SK-N-SH (cell line): Measurements from ENCODE around the gene FAM78A. TPM values are rescaled to one million over a fixed set of nuclear protein-coding genes. Genes with fewer than 3 reads are reported as not detected.
"Not testable (repeated sequence)": the region's sequence is repeated elsewhere in the genome, so short reads cannot be mapped to it uniquely, and the experiment has no call there.

ENCODE experiments used
- CTCF ChIA-PET: fragments of 300-600, 350-600 bp; formaldehyde crosslinking; extraction: SDS; loops from one replicate; lab custom pipeline; 2021; lab: Yijun Ruan, JAX
- POLR2A ChIA-PET: fragments of 350-600 bp; sonication (Branson Sonifier 250); formaldehyde crosslinking; extraction: SDS; loops from one replicate; lab custom pipeline; 2020; ENCODE audit warnings: antibody characterized with exemption, inconsistent platforms; lab: Yijun Ruan, JAX
- DNase-seq: peaks from one replicate; pipeline ENCODE4 v3.0.0; 2012
- H2AFZ ChIP-seq: fragments of 200-600 bp; sonication (generic); 2 replicates; pipeline ENCODE4 v1.8.1; 2016; ENCODE audit warnings: antibody characterized with exemption, mild to moderate bottlenecking, low read depth
- H3F3A ChIP-seq: fragments of 200-600 bp; sonication (generic); replicated peaks from 2 replicates; pipeline ENCODE3; 2016; ENCODE audit warnings: antibody characterized with exemption, mild to moderate bottlenecking; ENCODE audit not compliant: insufficient read depth
- H3K27ac ChIP-seq, 2 experiments: fragments of 200-500 bp in 1 of 2; fragments of 200-600 bp in 1 of 2; sonication (Bioruptor generic) in 1 of 2; sonication (generic), shearing (Covaris generic) in 1 of 2; 2 replicates each; pipeline versions ENCODE4 v1.5.1 to v1.6.1; 2014 to 2016; ENCODE audit warnings: low read depth in 2 of 2, inconsistent platforms in 1 of 2, low read length in 1 of 2, mild to moderate bottlenecking in 1 of 2, mixed read lengths in 1 of 2
- H3K27me3 ChIP-seq: fragments of 200-600 bp; sonication (generic), shearing (Covaris generic); 2 replicates; pipeline ENCODE4 v1.6.1; 2016; ENCODE audit warnings: mixed run types; ENCODE audit not compliant: insufficient read depth
- H3K36me3 ChIP-seq, 2 experiments: fragments of 200-500 bp in 1 of 2; fragments of 200-600 bp in 1 of 2; sonication (Bioruptor generic) in 1 of 2; sonication (generic) in 1 of 2; replicated peaks in 1 of 2; 2 replicates each; pipeline versions ENCODE3 to v1.5.1; 2014 to 2016; ENCODE audit warnings: low read length in 1 of 2, mild to moderate bottlenecking in 1 of 2; ENCODE audit not compliant: insufficient read depth in 2 of 2, control insufficient read depth in 1 of 2
- H3K4me1 ChIP-seq, 2 experiments: fragments of 200-500 bp in 1 of 2; fragments of 200-600 bp in 1 of 2; sonication (Bioruptor generic) in 1 of 2; sonication (generic), shearing (Covaris generic) in 1 of 2; 2 replicates each; pipeline versions ENCODE4 v1.5.1 to v1.6.1; 2014 to 2016; ENCODE audit warnings: low read depth in 1 of 2, low read length in 1 of 2, mixed run types in 1 of 2; ENCODE audit not compliant: insufficient read depth in 2 of 2, control insufficient read depth in 1 of 2
- H3K4me2 ChIP-seq: fragments of 200-600 bp; sonication (generic), shearing (Covaris generic); 2 replicates; pipeline ENCODE4 v1.6.1; 2017; ENCODE audit warnings: mixed run types
- H3K4me3 ChIP-seq, 2 experiments: fragments of 200-500 bp in 1 of 2; fragments of 200-600 bp in 1 of 2; sonication (Bioruptor generic) in 1 of 2; sonication (generic), shearing (Covaris generic) in 1 of 2; 2 replicates each; pipeline versions ENCODE4 v1.5.1 to v1.8.1; 2014 to 2016; ENCODE audit warnings: low read depth in 2 of 2, inconsistent platforms in 1 of 2, low read length in 1 of 2, mild to moderate bottlenecking in 1 of 2, mixed read lengths in 1 of 2, moderate library complexity in 1 of 2
- H3K79me2 ChIP-seq: fragments of 200-600 bp; sonication (generic); 2 replicates; pipeline ENCODE4 v1.8.1; 2017; ENCODE audit warnings: mild to moderate bottlenecking; ENCODE audit not compliant: insufficient read depth
- H3K9ac ChIP-seq: fragments of 200-600 bp; sonication (generic); 2 replicates; pipeline ENCODE4 v1.6.1; 2017; ENCODE audit warnings: mixed run types
- H3K9me2 ChIP-seq: fragments of 200-600 bp; sonication (generic); 2 replicates; pipeline ENCODE4 v1.6.1; 2017; ENCODE audit warnings: mixed run types
- H3K9me3 ChIP-seq: fragments of 200-600 bp; sonication (generic); 2 replicates; pipeline ENCODE4 v1.6.1; 2017; ENCODE audit warnings: mixed run types, mild to moderate bottlenecking, moderate library complexity
- H4K20me1 ChIP-seq: fragments of 200-600 bp; sonication (generic); 2 replicates; pipeline ENCODE4 v1.6.1; 2017; ENCODE audit warnings: mild to moderate bottlenecking, mixed run types; ENCODE audit not compliant: insufficient read depth
- FOSL2 ChIP-seq: IDR thresholded peaks from 2 replicates; pipeline ENCODE4 v1.4.0; 2012; ENCODE audit warnings: low read depth, mild to moderate bottlenecking, moderate library complexity, borderline replicate concordance
- FOXM1 ChIP-seq: IDR thresholded peaks from 2 replicates; pipeline ENCODE4 v1.4.0; 2012; ENCODE audit warnings: low read depth, mild to moderate bottlenecking
- MEF2A ChIP-seq: IDR thresholded peaks from 2 replicates; pipeline ENCODE4 v1.4.0; 2012; ENCODE audit warnings: low read depth, borderline replicate concordance
- NFIC ChIP-seq: IDR thresholded peaks from 2 replicates; pipeline ENCODE4 v1.4.0; 2012; ENCODE audit warnings: borderline replicate concordance
- NRF1 ChIP-seq: IDR thresholded peaks from 2 replicates; pipeline ENCODE4 v1.6.1; 2012; ENCODE audit warnings: low read depth, mild to moderate bottlenecking, low read length
- RAD21 ChIP-seq: IDR thresholded peaks from 2 replicates; pipeline ENCODE4 v1.6.1; 2012; ENCODE audit warnings: mild to moderate bottlenecking, low read length
- RCOR1 ChIP-seq: fragments of 150-350 bp; IDR thresholded peaks from 2 replicates; pipeline ENCODE4 v1.6.1; 2017; ENCODE audit warnings: antibody characterized with exemption, low read length
- RFX5 ChIP-seq: IDR thresholded peaks from 2 replicates; pipeline ENCODE4 v1.6.1; 2012; ENCODE audit warnings: mild to moderate bottlenecking, improper control_type of control experiment, low read length
- SMC3 ChIP-seq: IDR thresholded peaks from 2 replicates; pipeline ENCODE4 v1.6.1; 2012; ENCODE audit warnings: low read depth, low read length, improper control_type of control experiment
- TAF1 ChIP-seq: IDR thresholded peaks from 2 replicates; pipeline ENCODE4 v1.6.1; 2012; ENCODE audit warnings: low read depth, mild to moderate bottlenecking, low read length, moderate library complexity, borderline replicate concordance
- TCF12 ChIP-seq: IDR thresholded peaks from 2 replicates; pipeline ENCODE4 v1.4.0; 2012
- TEAD4 ChIP-seq: IDR thresholded peaks from 2 replicates; pipeline ENCODE4 v1.4.0; 2012; ENCODE audit warnings: mild to moderate bottlenecking, borderline replicate concordance; ENCODE audit not compliant: insufficient read depth
- YY1 ChIP-seq: IDR thresholded peaks from 2 replicates; pipeline ENCODE4 v1.4.0; 2012; ENCODE audit warnings: low read depth, mild to moderate bottlenecking
- WGBS: methylation state at CpG from one replicate; pipeline ENCODE4 v1.1.6; 2017; ENCODE audit warnings: low lambda C conversion rate; 5-methylcytosine and 5-hydroxymethylcytosine counted together
- polyA plus RNA-seq, 3 experiments: library from polyadenylated mRNA; depleted of rRNA; stranded (reverse); fragments of >200 nt; gene quantifications; 2 replicates each; pipeline ENCODE4 v1.2.3, GENCODE V29; 2012
- TF ChIP-seq, protein P1 (sequence below): IDR thresholded peaks from 2 replicates; pipeline ENCODE4 v1.4.0; 2012; ENCODE audit warnings: low read depth, borderline replicate concordance
- TF ChIP-seq, protein P2 (sequence below): IDR thresholded peaks from 2 replicates; pipeline ENCODE4; 2012

FAM78A gene
- polyA plus RNA-seq, 1 of the 3 experiments (the other 2 are of a cell fraction), result 1.0 TPM

DNA sequence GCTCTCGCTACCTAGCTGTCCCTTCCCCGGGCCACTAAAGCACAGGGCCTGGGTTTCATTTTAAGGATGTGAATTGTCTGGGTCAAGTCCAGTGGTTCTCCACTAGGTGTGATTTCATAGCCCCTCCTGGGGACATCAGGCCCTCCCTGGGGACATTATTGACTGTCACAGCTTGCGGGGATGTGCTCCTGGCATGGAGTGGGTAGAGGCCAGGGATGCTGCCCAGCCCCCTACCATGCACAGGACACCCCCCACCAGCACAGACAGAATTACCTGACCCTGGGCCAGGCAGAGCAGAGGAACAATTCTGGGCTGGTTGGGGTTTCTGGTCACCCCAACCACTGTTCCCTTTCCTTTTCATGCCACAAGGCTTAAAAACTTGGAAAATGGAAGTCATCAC lies 4.1 kb downstream of the FAM78A start:
- POLR2A ChIA-PET, result no interaction called here
- no peaks in the 10 kb centered on the region for H3K9me3 ChIP-seq
- TF ChIP-seq NFIC, result no peak
- TF ChIP-seq TCF12, result no peak
- no peak for TF ChIP-seq FOXM1
- TF ChIP-seq, all 33 proteins: peak for 0
- Histone ChIP-seq H3K4me1 (no peaks in the 10 kb centered on the region; a peak in 1 of 4 replicates), H3K9me2 (no peaks in the 10 kb centered on the region), H3K9ac (no peak overlapping the region), H3K79me2 (no peaks in the 10 kb centered on the region), H2AFZ (no peak overlapping the region), H3K4me2 (no peak overlapping the region), H3K4me3 (no peak overlapping the region), H3K27me3 (no peaks in the 10 kb centered on the region), H3F3A (no peaks in the 10 kb centered on the region), H3K36me3 (no peaks in the 10 kb centered on the region), H4K20me1 (no peaks in the 10 kb centered on the region), H3K27ac (no peak overlapping the region)
- CTCF ChIA-PET, result interaction anchor here (0.6 to 1.2 kb wide), 2 partner anchors 64 to 317 kb away, joined by 3 to 4 read pairs; no protein-coding TSS in a partner anchor
- 100% methylated on average over 3 of the region's 3 CpGs for WGBS
- no peak for DNase-seq

DNA sequence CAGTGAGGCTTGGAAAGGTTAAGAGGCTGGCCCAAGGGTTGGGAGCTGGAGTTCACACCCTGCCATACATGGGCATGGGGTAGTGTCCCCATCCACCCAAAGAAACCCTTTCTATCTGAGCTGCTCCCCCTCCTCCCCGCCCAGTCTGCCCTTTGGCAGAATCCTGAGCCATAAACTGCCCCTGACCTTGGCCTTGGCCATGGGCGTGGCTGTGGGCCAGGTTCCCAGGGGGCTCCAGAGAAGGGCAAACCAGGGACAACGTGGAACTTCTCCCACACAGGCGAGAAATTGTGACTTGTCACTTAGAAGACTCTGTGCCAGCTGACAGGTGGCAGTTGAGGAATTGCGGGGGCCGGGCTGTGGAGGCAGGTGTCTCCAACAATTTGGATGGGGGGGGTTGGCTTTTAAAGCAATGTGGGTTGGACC lies 4.8 kb downstream of the FAM78A start:
- DNase-seq, result no peak
- no peak overlapping the region for H3K4me3 ChIP-seq
- H3K4me1 ChIP-seq, result no peaks in the 10 kb centered on the region; a peak in 1 of 4 replicates
- H3K9me2 ChIP-seq, result no peaks in the 10 kb centered on the region
- POLR2A ChIA-PET, result no interaction called here
- H3K79me2 ChIP-seq, result no peaks in the 10 kb centered on the region
- no peak overlapping the region for H3K27ac ChIP-seq
- TF ChIP-seq RCOR1 (no peak), TAF1 (no peak), FOSL2 (no peak), RFX5 (no peak), MEF2A (no peak), NRF1 (no peak), FOXM1 (no peak), YY1 (no peak), RAD21 (no peak), SMC3 (no peak), TEAD4 (no peak)
- TF ChIP-seq, protein P1, sequence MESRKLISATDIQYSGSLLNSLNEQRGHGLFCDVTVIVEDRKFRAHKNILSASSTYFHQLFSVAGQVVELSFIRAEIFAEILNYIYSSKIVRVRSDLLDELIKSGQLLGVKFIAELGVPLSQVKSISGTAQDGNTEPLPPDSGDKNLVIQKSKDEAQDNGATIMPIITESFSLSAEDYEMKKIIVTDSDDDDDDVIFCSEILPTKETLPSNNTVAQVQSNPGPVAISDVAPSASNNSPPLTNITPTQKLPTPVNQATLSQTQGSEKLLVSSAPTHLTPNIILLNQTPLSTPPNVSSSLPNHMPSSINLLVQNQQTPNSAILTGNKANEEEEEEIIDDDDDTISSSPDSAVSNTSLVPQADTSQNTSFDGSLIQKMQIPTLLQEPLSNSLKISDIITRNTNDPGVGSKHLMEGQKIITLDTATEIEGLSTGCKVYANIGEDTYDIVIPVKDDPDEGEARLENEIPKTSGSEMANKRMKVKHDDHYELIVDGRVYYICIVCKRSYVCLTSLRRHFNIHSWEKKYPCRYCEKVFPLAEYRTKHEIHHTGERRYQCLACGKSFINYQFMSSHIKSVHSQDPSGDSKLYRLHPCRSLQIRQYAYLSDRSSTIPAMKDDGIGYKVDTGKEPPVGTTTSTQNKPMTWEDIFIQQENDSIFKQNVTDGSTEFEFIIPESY, result no peak
- TF ChIP-seq, protein P2, sequence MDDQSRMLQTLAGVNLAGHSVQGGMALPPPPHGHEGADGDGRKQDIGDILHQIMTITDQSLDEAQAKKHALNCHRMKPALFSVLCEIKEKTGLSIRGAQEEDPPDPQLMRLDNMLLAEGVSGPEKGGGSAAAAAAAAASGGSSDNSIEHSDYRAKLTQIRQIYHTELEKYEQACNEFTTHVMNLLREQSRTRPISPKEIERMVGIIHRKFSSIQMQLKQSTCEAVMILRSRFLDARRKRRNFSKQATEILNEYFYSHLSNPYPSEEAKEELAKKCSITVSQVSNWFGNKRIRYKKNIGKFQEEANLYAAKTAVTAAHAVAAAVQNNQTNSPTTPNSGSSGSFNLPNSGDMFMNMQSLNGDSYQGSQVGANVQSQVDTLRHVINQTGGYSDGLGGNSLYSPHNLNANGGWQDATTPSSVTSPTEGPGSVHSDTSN, result no peak
- TF ChIP-seq, all 33 proteins: peak for 0
- Histone ChIP-seq H4K20me1 (no peaks in the 10 kb centered on the region), H3K9ac (no peak overlapping the region), H3K36me3 (no peaks in the 10 kb centered on the region), H3K4me2 (no peak overlapping the region), H3K9me3 (no peaks in the 10 kb centered on the region), H2AFZ (no peak overlapping the region), H3F3A (no peaks in the 10 kb centered on the region), H3K27me3 (no peaks in the 10 kb centered on the region)
- CTCF ChIA-PET, result interaction anchor here (1.2 kb wide), 1 partner anchor 65 kb away, joined by 3 read pairs; no protein-coding TSS in a partner anchor
- WGBS, result 81% methylated on average over 6 of the region's 6 CpGs

DNA sequence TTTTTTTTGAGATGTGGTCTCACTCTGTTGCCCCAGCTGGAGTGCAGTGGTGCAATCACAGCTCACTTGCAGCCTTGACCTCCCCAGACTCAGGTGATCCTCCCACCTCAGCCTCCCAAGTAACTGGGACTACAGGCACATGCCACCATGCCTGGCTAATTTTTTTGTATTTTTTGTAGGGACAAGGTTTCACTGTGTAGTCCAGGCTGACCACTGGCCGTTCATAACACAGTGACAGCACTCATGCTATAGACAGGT lies 5.4 kb downstream of the FAM78A start:
- H2AFZ ChIP-seq, H3K4me3 ChIP-seq, POLR2A ChIA-PET, H3K4me1 ChIP-seq, H3K36me3 ChIP-seq, H3K27me3 ChIP-seq, H3K9me2 ChIP-seq, H4K20me1 ChIP-seq, H3K79me2 ChIP-seq, DNase-seq, H3K9ac ChIP-seq, H3K27ac ChIP-seq, H3K4me2 ChIP-seq, H3F3A ChIP-seq, H3K9me3 ChIP-seq: not testable (repeated sequence)
- WGBS, result 93% methylated on average over 1 of the region's 1 CpG
- CTCF ChIA-PET, result interaction anchor here (0.8 kb wide), 1 partner anchor 92 kb away, joined by 3 read pairs; no protein-coding TSS in a partner anchor
